ENCODE measurements around the gene PABPN1L. TPM values are rescaled to one million over a fixed set of nuclear protein-coding genes. Genes with fewer than 3 reads are reported as not detected.

PABPN1L gene, protein sequence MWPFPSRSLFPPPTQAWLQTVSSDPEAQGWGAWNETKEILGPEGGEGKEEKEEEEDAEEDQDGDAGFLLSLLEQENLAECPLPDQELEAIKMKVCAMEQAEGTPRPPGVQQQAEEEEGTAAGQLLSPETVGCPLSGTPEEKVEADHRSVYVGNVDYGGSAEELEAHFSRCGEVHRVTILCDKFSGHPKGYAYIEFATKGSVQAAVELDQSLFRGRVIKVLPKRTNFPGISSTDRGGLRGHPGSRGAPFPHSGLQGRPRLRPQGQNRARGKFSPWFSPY
- total RNA-seq = not detected

GRCh38 chr16:88866151-88866920 is at the start of gene PABPN1L:
TSS of gene PABPN1L (minus strand) at chr16:88866660. CDS start at chr16:88866606, 54 bp downstream.
- H3K4me1 ChIP-seq = no peaks in the 10 kb centered on the region
- no peak within 1 kb of the TSS for H3K27ac ChIP-seq
- H3K4me3 ChIP-seq = no peak within 1 kb of the TSS
- H3K36me3 ChIP-seq = no peaks in the 10 kb centered on the region
- no peak within 1 kb of the TSS for H3K9ac ChIP-seq (ENCODE audit: low read depth in 2 of 2, low read length in 2 of 2)
- peaks cover 9% of the 10 kb centered on the region for H3K27me3 ChIP-seq
- intact Hi-C loops (cut with DNase I) = no loop called here
- DNase-seq = no peak
- TF ChIP-seq, protein P1, sequence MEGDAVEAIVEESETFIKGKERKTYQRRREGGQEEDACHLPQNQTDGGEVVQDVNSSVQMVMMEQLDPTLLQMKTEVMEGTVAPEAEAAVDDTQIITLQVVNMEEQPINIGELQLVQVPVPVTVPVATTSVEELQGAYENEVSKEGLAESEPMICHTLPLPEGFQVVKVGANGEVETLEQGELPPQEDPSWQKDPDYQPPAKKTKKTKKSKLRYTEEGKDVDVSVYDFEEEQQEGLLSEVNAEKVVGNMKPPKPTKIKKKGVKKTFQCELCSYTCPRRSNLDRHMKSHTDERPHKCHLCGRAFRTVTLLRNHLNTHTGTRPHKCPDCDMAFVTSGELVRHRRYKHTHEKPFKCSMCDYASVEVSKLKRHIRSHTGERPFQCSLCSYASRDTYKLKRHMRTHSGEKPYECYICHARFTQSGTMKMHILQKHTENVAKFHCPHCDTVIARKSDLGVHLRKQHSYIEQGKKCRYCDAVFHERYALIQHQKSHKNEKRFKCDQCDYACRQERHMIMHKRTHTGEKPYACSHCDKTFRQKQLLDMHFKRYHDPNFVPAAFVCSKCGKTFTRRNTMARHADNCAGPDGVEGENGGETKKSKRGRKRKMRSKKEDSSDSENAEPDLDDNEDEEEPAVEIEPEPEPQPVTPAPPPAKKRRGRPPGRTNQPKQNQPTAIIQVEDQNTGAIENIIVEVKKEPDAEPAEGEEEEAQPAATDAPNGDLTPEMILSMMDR (IDR thresholded peaks at IDR 0.05) = no peak
- H3K9me3 ChIP-seq = no peaks in the 10 kb centered on the region

- TF ChIP-seq, protein P1 (IDR thresholded peaks at IDR 0.05) = no peak
- H3K4me1 ChIP-seq = peaks cover 4% of the 10 kb centered on the region
- H3K4me3 ChIP-seq = no peak overlapping the region
- H3K27ac ChIP-seq = no peak overlapping the region
- no peaks in the 10 kb centered on the region for H3K9me3 ChIP-seq
- H3K27me3 ChIP-seq = no peaks in the 10 kb centered on the region
- no peak for DNase-seq
- H3K9ac ChIP-seq (ENCODE audit: low read depth in 2 of 2, low read length in 2 of 2) = no peak overlapping the region
- intact Hi-C loops (cut with DNase I) = no loop called here
- no peaks in the 10 kb centered on the region for H3K36me3 ChIP-seq
These were observed 49.3 kb upstream of the PABPN1L start for GRCh38 chr16:88915639-88916327.

- Histone ChIP-seq H3K4me3 (no peak overlapping the region), H3K36me3 (no peaks in the 10 kb centered on the region), H3K4me1 (no peaks in the 10 kb centered on the region), H3K9me3 (no peaks in the 10 kb centered on the region), H3K27me3 (no peaks in the 10 kb centered on the region), H3K9ac (ENCODE audit: low read depth in 2 of 2, low read length in 2 of 2) (no peak overlapping the region), H3K27ac (no peak overlapping the region)
- intact Hi-C loops (cut with DNase I) = no loop called here
- TF ChIP-seq, protein P1 (IDR thresholded peaks at IDR 0.05) = no peak
- no peak for DNase-seq
These were observed 48.4 kb upstream of the PABPN1L start for GRCh38 chr16:88914750-88915368.

GRCh38 chr16:88913870-88914269 is 47.4 kb upstream of the PABPN1L start:
- Histone ChIP-seq H3K9ac (ENCODE audit: low read depth in 2 of 2, low read length in 2 of 2) (no peak overlapping the region), H3K4me3 (no peak overlapping the region), H3K4me1 (no peaks in the 10 kb centered on the region), H3K9me3 (no peaks in the 10 kb centered on the region), H3K36me3 (no peaks in the 10 kb centered on the region), H3K27me3 (no peaks in the 10 kb centered on the region), H3K27ac (no peak overlapping the region)
- intact Hi-C loops (cut with DNase I) = no loop called here
- no peak for DNase-seq
- TF ChIP-seq, protein P1 (IDR thresholded peaks at IDR 0.05) = no peak

GRCh38 chr16:88913001-88913612 is 46.6 kb upstream of the PABPN1L start:
- no peaks in the 10 kb centered on the region for H3K4me1 ChIP-seq
- no peak overlapping the region for H3K9ac ChIP-seq (ENCODE audit: low read depth in 2 of 2, low read length in 2 of 2)
- no peaks in the 10 kb centered on the region for H3K27me3 ChIP-seq
- H3K9me3 ChIP-seq = no peaks in the 10 kb centered on the region
- intact Hi-C loops (cut with DNase I) = no loop called here
- H3K4me3 ChIP-seq = no peak overlapping the region
- no peaks in the 10 kb centered on the region for H3K36me3 ChIP-seq
- H3K27ac ChIP-seq = no peak overlapping the region
- DNase-seq = no peak
- TF ChIP-seq, protein P1 (IDR thresholded peaks at IDR 0.05) = no peak

Measured in colonic mucosa (tissue), 4 donors.